H9 (cell line): Measurements from ENCODE around the gene ZDHHC11. TPM values are rescaled to one million over a fixed set of nuclear protein-coding genes. Genes with fewer than 3 reads are reported as not detected.
"Not testable (repeated sequence)": the region's sequence is repeated elsewhere in the genome, so short reads cannot be mapped to it uniquely, and the experiment has no call there.

ENCODE experiments used
- DNase-seq: peaks from one replicate; pipeline ENCODE4 v3.0.0-alpha.2; 2017
- H2AFZ ChIP-seq: one replicate; pipeline ENCODE4 v1.6.1; 2013; ENCODE audit warnings: mild to moderate bottlenecking, low read length, control low read depth, moderate library complexity
- H2AK5ac ChIP-seq: 2 replicates; pipeline ENCODE4 v1.6.1; 2013; ENCODE audit warnings: low read length, control low read depth, mixed read lengths; ENCODE audit not compliant: insufficient read length
- H2BK120ac ChIP-seq: one replicate; pipeline ENCODE4 v1.6.1; 2013; ENCODE audit warnings: low read depth, mild to moderate bottlenecking, low read length, control low read depth, inconsistent platforms; ENCODE audit not compliant: poor library complexity, severe bottlenecking
- H2BK12ac ChIP-seq: 2 replicates; pipeline ENCODE4 v1.6.1; 2013; ENCODE audit warnings: low read length, control low read depth, mixed read lengths, low read depth; ENCODE audit not compliant: insufficient read length
- H2BK15ac ChIP-seq: 2 replicates; pipeline ENCODE4 v1.6.1; 2013; ENCODE audit warnings: low read depth, low read length, control low read depth
- H2BK20ac ChIP-seq: one replicate; pipeline ENCODE4 v1.6.1; 2013; ENCODE audit warnings: low read depth, mild to moderate bottlenecking, low read length, control low read depth, inconsistent platforms; ENCODE audit not compliant: poor library complexity, severe bottlenecking
- H2BK5ac ChIP-seq: 2 replicates; pipeline ENCODE4 v1.6.1; 2013; ENCODE audit warnings: low read length, control low read depth, mixed read lengths; ENCODE audit not compliant: insufficient read length
- H3K14ac ChIP-seq: 2 replicates; pipeline ENCODE4 v1.6.1; 2013; ENCODE audit warnings: low read length, control low read depth; ENCODE audit not compliant: insufficient read depth
- H3K18ac ChIP-seq: 2 replicates; pipeline ENCODE4 v1.6.1; 2013; ENCODE audit warnings: low read depth, mild to moderate bottlenecking, mixed read lengths, low read length, control low read depth; ENCODE audit not compliant: insufficient read length
- H3K23ac ChIP-seq: 2 replicates; pipeline ENCODE4 v1.6.1; 2013; ENCODE audit warnings: low read length, control low read depth, mixed read lengths, low read depth; ENCODE audit not compliant: insufficient read length
- H3K23me2 ChIP-seq: 2 replicates; pipeline ENCODE4 v1.6.1; 2013; ENCODE audit warnings: low read depth, mild to moderate bottlenecking, mixed read lengths, low read length, control low read depth; ENCODE audit not compliant: insufficient read length, poor library complexity, severe bottlenecking
- H3K27ac ChIP-seq: 2 replicates; pipeline ENCODE4 v1.5.1; 2013; ENCODE audit warnings: low read length, control low read depth, mixed read lengths, low read depth; ENCODE audit not compliant: insufficient read length
- H3K27me3 ChIP-seq: 2 replicates; pipeline ENCODE4 v1.6.1; 2013; ENCODE audit warnings: low read length, control low read depth, inconsistent platforms; ENCODE audit not compliant: insufficient read depth
- H3K4ac ChIP-seq: 2 replicates; pipeline ENCODE4 v1.6.1; 2013; ENCODE audit warnings: low read depth, mild to moderate bottlenecking, control low read depth, inconsistent platforms, low read length, moderate library complexity
- H3K4me1 ChIP-seq: 2 replicates; pipeline ENCODE4 v1.6.1; 2013; ENCODE audit warnings: low read length, control low read depth, inconsistent platforms; ENCODE audit not compliant: insufficient read depth
- H3K4me2 ChIP-seq: 2 replicates; pipeline ENCODE4 v1.6.1; 2013; ENCODE audit warnings: low read length, control low read depth, mixed read lengths; ENCODE audit not compliant: insufficient read length, insufficient read depth
- H3K56ac ChIP-seq: 2 replicates; pipeline ENCODE4 v1.6.1; 2013; ENCODE audit warnings: low read depth, mild to moderate bottlenecking, mixed read lengths, low read length, control low read depth; ENCODE audit not compliant: insufficient read length
- H3K79me1 ChIP-seq: 2 replicates; pipeline ENCODE4 v1.6.1; 2013; ENCODE audit warnings: low read depth, mild to moderate bottlenecking, moderate library complexity, low read length, control low read depth, inconsistent platforms; ENCODE audit not compliant: insufficient read depth, poor library complexity, severe bottlenecking
- H3K79me2 ChIP-seq: 2 replicates; pipeline ENCODE4 v1.6.1; 2013; ENCODE audit warnings: low read length, control low read depth, inconsistent platforms; ENCODE audit not compliant: insufficient read depth
- H3K9ac ChIP-seq: 2 replicates; pipeline ENCODE4 v1.6.1; 2013; ENCODE audit warnings: low read length, control low read depth, mixed read lengths; ENCODE audit not compliant: insufficient read length; ENCODE audit errors: extremely low read depth
- H3K9me3 ChIP-seq: one replicate; pipeline ENCODE4 v1.6.1; 2013; ENCODE audit warnings: low read depth, low read length, inconsistent platforms; ENCODE audit not compliant: control insufficient read depth
- H3T11ph ChIP-seq: one replicate; pipeline ENCODE4 v1.6.1; 2013; ENCODE audit warnings: mild to moderate bottlenecking, low read length, control low read depth, inconsistent platforms
- H4K20me1 ChIP-seq: one replicate; pipeline ENCODE4 v1.6.1; 2013; ENCODE audit not compliant: control insufficient read depth, insufficient read length, insufficient read depth
- H4K5ac ChIP-seq: 2 replicates; pipeline ENCODE4 v1.6.1; 2013; ENCODE audit warnings: low read depth, mild to moderate bottlenecking, mixed read lengths, low read length, control low read depth; ENCODE audit not compliant: insufficient read length
- H4K8ac ChIP-seq: replicated peaks from 2 replicates; pipeline ENCODE4 v1.6.1; 2013; ENCODE audit warnings: low read length, control low read depth, mixed read lengths, low read depth; ENCODE audit not compliant: insufficient read length
- H4K91ac ChIP-seq: 2 replicates; pipeline ENCODE4 v1.6.1; 2013; ENCODE audit warnings: low read depth, mild to moderate bottlenecking, moderate library complexity, mixed read lengths, low read length, control low read depth; ENCODE audit not compliant: insufficient read length
- H3K27ac Mint-ChIP-seq, 3 experiments: 2 replicates in 2 of 3; 3 replicates in 1 of 3; pipeline ENCODE4 v1.8.0; 2020 to 2021; ENCODE audit warnings: mixed read lengths in 3 of 3, mild to moderate bottlenecking in 1 of 3, moderate library complexity in 1 of 3
- H3K27me3 Mint-ChIP-seq: 2 replicates; pipeline ENCODE4 v1.8.0; 2021; ENCODE audit warnings: low read depth, mild to moderate bottlenecking, moderate library complexity, mixed read lengths
- H3K36me3 Mint-ChIP-seq, 3 experiments: 2 replicates in 2 of 3; 3 replicates in 1 of 3; pipeline ENCODE4 v1.8.0; 2020 to 2021; ENCODE audit warnings: low read depth in 3 of 3, mixed read lengths in 3 of 3; ENCODE audit not compliant: insufficient read depth in 1 of 3
- H3K4me1 Mint-ChIP-seq, 2 experiments: 2 replicates each; pipeline ENCODE4 v1.8.0; 2020; ENCODE audit warnings: mixed read lengths in 2 of 2
- H3K4me3 Mint-ChIP-seq, 2 experiments: 2 replicates in 1 of 2; 3 replicates in 1 of 2; pipeline ENCODE4 v1.8.0; 2020 to 2021; ENCODE audit warnings: mild to moderate bottlenecking in 2 of 2, mixed read lengths in 2 of 2, moderate library complexity in 1 of 2
- H3K9me3 Mint-ChIP-seq, 2 experiments: 2 replicates in 1 of 2; 3 replicates in 1 of 2; pipeline ENCODE4 v1.8.0; 2020; ENCODE audit warnings: mild to moderate bottlenecking in 2 of 2, mixed read lengths in 2 of 2, moderate library complexity in 1 of 2
- WGBS: extraction: QIAGEN DNeasy Blood & Tissue Kit; methylation state at CpG from one replicate; pipeline ENCODE4 v1.1.7; 2013; ENCODE audit warnings: missing lambda C conversion rate, low lambda C conversion rate, mixed read lengths; ENCODE audit not compliant: insufficient read length; ENCODE audit errors: extremely low coverage; 5-methylcytosine and 5-hydroxymethylcytosine counted together
- total RNA-seq: library from RNA; stranded (reverse); gene quantifications from 2 replicates; pipeline ENCODE4 v1.2.1, GENCODE V29; 2021

ZDHHC11 gene
- total RNA-seq, 1 experiment from 2014 or later: 37.6 TPM

- not testable (repeated sequence) for H3K4me1 Mint-ChIP-seq, H3K79me2 ChIP-seq, H2BK20ac ChIP-seq, H3K4me1 ChIP-seq, H4K5ac ChIP-seq, H3K27me3 Mint-ChIP-seq, H3T11ph ChIP-seq, H3K4ac ChIP-seq, H2BK12ac ChIP-seq, H3K9ac ChIP-seq, H2BK5ac ChIP-seq, H3K9me3 ChIP-seq, H3K27ac ChIP-seq, H3K79me1 ChIP-seq, H4K20me1 ChIP-seq, H3K9me3 Mint-ChIP-seq, H3K27ac Mint-ChIP-seq, H3K18ac ChIP-seq, H3K4me2 ChIP-seq, DNase-seq, H2AK5ac ChIP-seq, H3K27me3 ChIP-seq, H3K14ac ChIP-seq, H4K8ac ChIP-seq, H3K23me2 ChIP-seq, H4K91ac ChIP-seq, H2BK120ac ChIP-seq, H2AFZ ChIP-seq, H2BK15ac ChIP-seq, H3K56ac ChIP-seq, H3K23ac ChIP-seq, H3K4me3 Mint-ChIP-seq, H3K36me3 Mint-ChIP-seq
- no CpG with 5 or more reads among the region's 14 CpGs for WGBS
Measured at GRCh38 chr5:772547-772890, 78.3 kb downstream of the ZDHHC11 start.

GRCh38 chr5:771841-772546 lies 78.8 kb downstream of the ZDHHC11 start:
- H3K4me1 ChIP-seq, H3K79me1 ChIP-seq, H2AFZ ChIP-seq, H3K9me3 ChIP-seq, H3K4me1 Mint-ChIP-seq, H3K36me3 Mint-ChIP-seq, H3K4me2 ChIP-seq, H3K27me3 Mint-ChIP-seq, H2AK5ac ChIP-seq, H3K23me2 ChIP-seq, H2BK20ac ChIP-seq, H3K4ac ChIP-seq, H3K23ac ChIP-seq, H2BK15ac ChIP-seq, H2BK5ac ChIP-seq, H3K9me3 Mint-ChIP-seq, H4K8ac ChIP-seq, H3K27me3 ChIP-seq, H4K91ac ChIP-seq, H3K27ac Mint-ChIP-seq, H3K4me3 Mint-ChIP-seq, H3K27ac ChIP-seq, H3K79me2 ChIP-seq, H4K5ac ChIP-seq, H3K14ac ChIP-seq, DNase-seq, H2BK120ac ChIP-seq, H3K9ac ChIP-seq, H3T11ph ChIP-seq, H3K56ac ChIP-seq, H4K20me1 ChIP-seq, H3K18ac ChIP-seq, H2BK12ac ChIP-seq: not testable (repeated sequence)
- WGBS: no CpG with 5 or more reads among the region's 31 CpGs
